Chondrocyte (in vitro differentiated cells): ENCODE results near the gene DHX29. TPM values are rescaled to one million over a fixed set of nuclear protein-coding genes. Genes with fewer than 3 reads are reported as not detected.

ENCODE experiments used
- DNase-seq: peaks from one replicate; pipeline ENCODE4 v3.0.0; 2021; ENCODE audit warnings: mixed read lengths, low spot score
- H3K27ac Mint-ChIP-seq: one replicate; pipeline ENCODE4 v1.8.0; 2021; ENCODE audit warnings: mild to moderate bottlenecking, moderate library complexity, mixed read lengths; ENCODE audit not compliant: unreplicated experiment
- H3K27me3 Mint-ChIP-seq: 2 replicates; pipeline ENCODE4 v1.8.0; 2021; ENCODE audit warnings: low read depth, mixed read lengths
- H3K36me3 Mint-ChIP-seq: 2 replicates; pipeline ENCODE4 v1.8.0; 2021; ENCODE audit warnings: low read depth, mixed read lengths
- H3K4me1 Mint-ChIP-seq: 2 replicates; pipeline ENCODE4 v1.8.0; 2021; ENCODE audit warnings: low read depth, mild to moderate bottlenecking, mixed read lengths
- H3K4me3 Mint-ChIP-seq: one replicate; pipeline ENCODE4 v1.8.0; 2021; ENCODE audit warnings: mild to moderate bottlenecking, moderate library complexity, mixed read lengths; ENCODE audit not compliant: unreplicated experiment
- H3K9me3 Mint-ChIP-seq: 2 replicates; pipeline ENCODE4 v1.8.0; 2021; ENCODE audit warnings: low read depth, mixed read lengths
- total RNA-seq: library from RNA; stranded (reverse); gene quantifications from 3 replicates; pipeline ENCODE4 v1.2.1, GENCODE V29; 2021
- TF ChIP-seq, protein P1 (sequence below): fragments of 200-600 bp; sonication (generic); IDR thresholded peaks from 2 replicates; pipeline ENCODE4 v1.5.0; 2021; ENCODE audit warnings: antibody characterized with exemption, mild to moderate bottlenecking, moderate library complexity

The DHX29 gene
- total RNA-seq, 1 donor from 2014 or later: 23.0 TPM

DNA sequence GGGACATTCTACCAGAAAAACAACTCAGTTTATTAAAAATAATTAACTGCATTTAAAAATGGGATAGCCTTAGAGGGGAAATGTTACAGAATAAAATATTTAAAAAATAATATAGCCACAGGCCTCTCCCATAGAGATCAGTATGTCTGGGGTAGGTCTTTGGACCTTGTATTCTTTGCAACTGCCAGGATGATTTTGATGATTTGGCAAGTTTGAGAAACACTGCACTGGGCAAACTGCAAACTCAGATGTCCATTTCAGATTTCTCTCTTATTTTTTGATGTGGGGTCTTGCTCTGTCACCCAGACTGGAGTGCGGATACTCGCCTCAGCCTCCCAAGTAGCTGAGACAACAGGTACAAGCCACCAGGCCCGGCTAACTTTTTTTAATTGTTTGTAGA is 49.2 kb downstream of the DHX29 start:
- no peak overlapping the region for H3K27ac Mint-ChIP-seq
- no peaks in the 10 kb centered on the region for H3K9me3 Mint-ChIP-seq
- no peak for DNase-seq
- TF ChIP-seq, protein P1, sequence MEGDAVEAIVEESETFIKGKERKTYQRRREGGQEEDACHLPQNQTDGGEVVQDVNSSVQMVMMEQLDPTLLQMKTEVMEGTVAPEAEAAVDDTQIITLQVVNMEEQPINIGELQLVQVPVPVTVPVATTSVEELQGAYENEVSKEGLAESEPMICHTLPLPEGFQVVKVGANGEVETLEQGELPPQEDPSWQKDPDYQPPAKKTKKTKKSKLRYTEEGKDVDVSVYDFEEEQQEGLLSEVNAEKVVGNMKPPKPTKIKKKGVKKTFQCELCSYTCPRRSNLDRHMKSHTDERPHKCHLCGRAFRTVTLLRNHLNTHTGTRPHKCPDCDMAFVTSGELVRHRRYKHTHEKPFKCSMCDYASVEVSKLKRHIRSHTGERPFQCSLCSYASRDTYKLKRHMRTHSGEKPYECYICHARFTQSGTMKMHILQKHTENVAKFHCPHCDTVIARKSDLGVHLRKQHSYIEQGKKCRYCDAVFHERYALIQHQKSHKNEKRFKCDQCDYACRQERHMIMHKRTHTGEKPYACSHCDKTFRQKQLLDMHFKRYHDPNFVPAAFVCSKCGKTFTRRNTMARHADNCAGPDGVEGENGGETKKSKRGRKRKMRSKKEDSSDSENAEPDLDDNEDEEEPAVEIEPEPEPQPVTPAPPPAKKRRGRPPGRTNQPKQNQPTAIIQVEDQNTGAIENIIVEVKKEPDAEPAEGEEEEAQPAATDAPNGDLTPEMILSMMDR: no peak
- H3K4me3 Mint-ChIP-seq: no peak overlapping the region
- no peaks in the 10 kb centered on the region for H3K4me1 Mint-ChIP-seq
- peaks cover 33% of the 10 kb centered on the region for H3K36me3 Mint-ChIP-seq
- H3K27me3 Mint-ChIP-seq: no peaks in the 10 kb centered on the region

DNA sequence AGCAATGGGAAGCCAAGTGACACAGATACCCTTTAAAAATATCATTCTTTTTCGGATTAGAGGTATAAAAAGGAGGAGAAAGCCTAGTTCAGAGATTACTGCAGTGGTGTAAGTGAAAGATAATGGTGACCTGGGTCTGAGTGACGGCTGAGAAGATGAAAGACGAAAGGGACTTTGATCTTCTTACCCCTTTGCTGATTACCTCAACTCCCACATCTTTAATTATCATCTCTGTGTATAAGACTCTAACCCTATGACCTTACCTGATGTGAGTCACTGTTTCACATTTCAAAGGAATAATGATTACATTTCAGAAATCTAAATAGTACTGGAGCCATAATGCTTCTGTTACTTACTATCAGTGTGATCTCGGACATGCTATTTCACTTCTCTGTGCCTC is 52.7 kb downstream of the DHX29 start:
- no peaks in the 10 kb centered on the region for H3K9me3 Mint-ChIP-seq
- H3K36me3 Mint-ChIP-seq: peaks cover 22% of the 10 kb centered on the region
- DNase-seq: no peak
- no peak overlapping the region for H3K4me3 Mint-ChIP-seq
- no peak overlapping the region for H3K27ac Mint-ChIP-seq
- TF ChIP-seq, protein P1: no peak
- H3K4me1 Mint-ChIP-seq: no peaks in the 10 kb centered on the region
- H3K27me3 Mint-ChIP-seq: no peaks in the 10 kb centered on the region

DNA sequence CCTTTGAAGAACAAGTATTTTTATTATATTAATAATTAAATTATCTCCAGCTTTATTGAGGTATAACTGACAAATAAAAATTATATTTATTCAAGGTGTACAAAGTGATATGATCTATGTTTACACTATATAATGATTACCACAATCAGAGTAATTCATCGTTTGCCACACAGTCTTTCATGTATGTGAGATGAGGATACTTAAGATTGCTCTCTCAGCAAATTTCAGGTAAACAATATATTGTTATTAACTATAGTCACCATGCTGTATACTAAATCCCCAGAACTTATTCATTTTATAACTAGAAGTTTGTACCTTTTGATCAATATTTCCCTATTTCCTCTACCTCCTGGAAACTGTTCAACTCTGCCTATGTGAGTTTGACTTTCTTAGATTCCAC is 57.4 kb downstream of the DHX29 start:
- peaks cover 7% of the 10 kb centered on the region for H3K27me3 Mint-ChIP-seq
- H3K9me3 Mint-ChIP-seq: peaks cover 14% of the 10 kb centered on the region
- peaks cover 16% of the 10 kb centered on the region for H3K36me3 Mint-ChIP-seq
- TF ChIP-seq, protein P1: no peak
- no peak for DNase-seq
- no peak overlapping the region for H3K4me3 Mint-ChIP-seq
- H3K4me1 Mint-ChIP-seq: no peaks in the 10 kb centered on the region
- no peak overlapping the region for H3K27ac Mint-ChIP-seq

DNA sequence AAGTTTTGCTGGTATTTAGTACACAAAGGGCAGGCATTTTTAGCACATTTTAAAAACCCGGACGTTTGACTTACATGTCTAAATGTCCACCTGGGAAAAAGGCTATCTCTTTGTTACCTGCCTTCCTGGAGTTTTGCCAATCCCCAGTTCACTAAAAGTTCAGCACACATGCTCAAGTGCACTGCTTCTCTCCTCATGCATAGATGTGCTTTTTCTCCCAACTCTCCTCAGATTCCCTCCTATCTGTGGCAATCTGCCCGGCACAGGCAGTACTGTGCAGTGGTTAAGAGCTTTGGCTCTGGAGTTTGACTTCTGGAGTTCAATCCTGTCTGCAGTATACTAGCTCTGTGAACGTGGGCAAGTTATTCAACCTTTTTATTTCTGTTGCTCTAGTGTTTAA is 65.7 kb downstream of the DHX29 start:
- no peaks in the 10 kb centered on the region for H3K4me1 Mint-ChIP-seq
- TF ChIP-seq, protein P1: no peak
- peaks cover 2% of the 10 kb centered on the region for H3K36me3 Mint-ChIP-seq
- no peak overlapping the region for H3K27ac Mint-ChIP-seq
- DNase-seq: no peak
- H3K9me3 Mint-ChIP-seq: no peaks in the 10 kb centered on the region
- H3K4me3 Mint-ChIP-seq: no peak overlapping the region
- H3K27me3 Mint-ChIP-seq: peaks cover 35% of the 10 kb centered on the region

DNA sequence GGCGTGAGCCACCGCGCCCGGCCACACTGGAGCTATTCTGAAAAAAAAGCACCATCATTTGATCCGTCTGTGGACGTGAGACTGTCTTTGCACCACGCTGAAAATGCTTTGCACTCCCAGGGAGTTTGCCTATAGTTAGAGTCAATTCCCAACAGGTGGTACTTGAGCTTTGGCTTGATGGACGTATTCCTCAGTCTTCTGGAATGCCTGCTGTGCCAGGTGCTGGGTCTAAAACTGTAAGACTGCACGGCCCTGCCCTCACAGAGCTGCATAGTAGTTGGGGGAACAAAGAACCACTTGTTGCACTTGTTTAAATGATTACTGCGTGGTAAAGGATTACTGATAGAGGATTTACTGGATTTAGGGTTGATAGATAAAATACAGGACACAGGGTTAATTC is 70.7 kb downstream of the DHX29 start:
- DNase-seq: no peak
- TF ChIP-seq, protein P1: no peak
- H3K27me3 Mint-ChIP-seq: peaks cover 48% of the 10 kb centered on the region
- no peak overlapping the region for H3K4me3 Mint-ChIP-seq
- no peaks in the 10 kb centered on the region for H3K36me3 Mint-ChIP-seq
- no peaks in the 10 kb centered on the region for H3K9me3 Mint-ChIP-seq
- no peak overlapping the region for H3K27ac Mint-ChIP-seq
- H3K4me1 Mint-ChIP-seq: peaks cover 17% of the 10 kb centered on the region
